NCI-H748 treated with DMSO at 0.1 percent for 48 hours (cell line): ENCODE data around the gene SPAG5.

Experiments
- DNase-seq: peaks from one replicate; lab custom pipeline; 2025; lab: John Stamatoyannopoulos, UW

The SPAG5 gene

DNA sequence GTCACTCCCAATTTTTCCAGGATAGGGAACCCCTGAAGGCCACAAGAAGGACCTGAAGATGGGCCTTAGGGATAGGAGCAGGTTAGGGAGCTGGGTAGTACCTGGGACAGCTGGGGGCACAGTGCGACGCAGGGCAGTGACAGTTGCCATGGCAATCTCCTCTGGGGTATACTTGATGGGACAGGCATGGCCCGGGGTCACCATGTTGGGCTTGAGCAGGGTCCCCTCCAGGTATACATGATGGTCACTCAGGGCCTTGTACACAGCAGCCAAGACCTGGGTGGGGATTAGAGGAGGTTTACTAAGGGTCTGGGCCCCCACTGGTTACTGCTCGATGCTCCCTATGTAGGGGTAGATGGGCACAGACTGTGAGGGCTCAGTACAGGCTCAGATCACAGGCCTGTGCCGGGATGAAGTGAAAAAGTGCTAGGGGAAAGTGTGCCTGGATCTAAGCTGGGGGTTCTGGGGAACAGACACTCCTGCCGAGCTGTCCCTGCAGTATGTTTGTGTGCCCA lies 24.8 kb downstream of the SPAG5 start:
- no peak for DNase-seq

DNA sequence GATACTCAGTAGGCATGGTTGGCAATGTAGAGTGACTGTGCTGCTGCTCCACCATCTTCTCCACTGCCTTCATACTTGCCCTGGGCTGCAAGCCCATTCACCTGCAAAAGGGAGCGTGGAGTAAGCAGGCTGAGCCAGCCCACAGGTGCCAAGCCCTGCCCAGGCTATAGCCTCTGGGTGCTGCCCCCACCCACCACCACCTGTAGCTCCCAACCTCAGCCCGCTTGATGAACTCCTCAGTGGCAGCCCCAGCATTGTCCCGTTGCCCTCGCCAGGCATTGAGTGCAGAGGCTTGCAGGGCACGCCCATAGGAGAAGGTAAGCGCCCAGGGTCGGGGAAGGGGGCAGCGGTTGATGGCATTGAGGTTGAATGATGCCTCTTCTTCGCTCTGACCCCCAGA lies 25.3 kb downstream of the SPAG5 start:
- DNase-seq: no peak

DNA sequence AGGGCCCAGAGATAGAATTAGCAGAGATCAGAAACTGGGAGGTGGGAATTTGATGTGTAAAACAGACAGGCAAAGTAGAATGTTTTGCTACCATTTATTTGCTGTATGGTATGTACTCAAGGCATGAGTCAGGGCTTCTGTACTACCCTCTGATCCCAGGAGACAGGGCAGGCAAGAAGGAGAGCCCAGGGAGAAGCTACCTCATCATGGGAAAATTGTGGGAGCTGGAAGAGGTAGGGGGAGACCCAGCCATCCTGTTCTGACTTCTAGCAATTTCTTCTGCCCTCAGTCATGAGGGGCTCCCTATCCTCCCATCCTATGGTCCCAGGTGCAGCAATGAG lies 25.8 kb downstream of the SPAG5 start:
- DNase-seq: no peak

DNA sequence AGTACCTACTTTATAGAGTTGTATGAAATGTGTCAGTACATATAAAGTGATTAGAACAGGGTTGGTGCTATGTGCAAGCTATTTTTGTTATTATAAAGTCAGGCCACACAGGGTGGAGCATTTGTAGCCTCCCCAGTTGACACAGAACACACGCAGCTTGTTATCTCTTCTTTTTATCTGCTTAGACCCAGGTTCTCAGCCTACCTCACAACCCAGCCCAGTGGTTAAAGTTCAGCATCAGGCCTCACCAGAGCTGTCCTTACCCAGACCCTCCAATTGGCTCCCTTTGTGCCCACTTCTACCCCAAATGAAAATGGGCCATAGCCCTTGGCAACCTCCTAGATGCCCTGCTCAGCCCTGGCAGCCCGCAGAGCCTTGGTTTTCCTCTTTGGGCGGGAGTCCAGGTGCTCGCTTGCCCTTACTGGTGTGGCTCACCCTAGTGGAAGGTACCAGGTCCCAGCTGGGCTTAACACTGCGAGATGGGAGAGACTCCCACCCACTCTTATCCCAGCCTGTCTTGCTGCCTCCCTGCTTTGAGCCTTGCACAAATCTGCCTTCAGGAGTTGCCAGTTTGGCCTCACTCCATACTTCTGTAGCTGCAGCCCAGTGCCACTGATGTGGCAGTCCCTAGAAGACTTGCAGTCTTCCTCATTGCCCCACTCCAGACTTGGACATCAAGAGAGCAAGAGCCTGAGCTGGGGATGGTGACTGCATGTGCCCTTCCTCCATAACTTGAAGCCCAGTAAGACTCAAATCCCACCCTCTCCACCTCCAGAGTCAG lies 26.4 kb downstream of the SPAG5 start:
- no peak for DNase-seq

DNA sequence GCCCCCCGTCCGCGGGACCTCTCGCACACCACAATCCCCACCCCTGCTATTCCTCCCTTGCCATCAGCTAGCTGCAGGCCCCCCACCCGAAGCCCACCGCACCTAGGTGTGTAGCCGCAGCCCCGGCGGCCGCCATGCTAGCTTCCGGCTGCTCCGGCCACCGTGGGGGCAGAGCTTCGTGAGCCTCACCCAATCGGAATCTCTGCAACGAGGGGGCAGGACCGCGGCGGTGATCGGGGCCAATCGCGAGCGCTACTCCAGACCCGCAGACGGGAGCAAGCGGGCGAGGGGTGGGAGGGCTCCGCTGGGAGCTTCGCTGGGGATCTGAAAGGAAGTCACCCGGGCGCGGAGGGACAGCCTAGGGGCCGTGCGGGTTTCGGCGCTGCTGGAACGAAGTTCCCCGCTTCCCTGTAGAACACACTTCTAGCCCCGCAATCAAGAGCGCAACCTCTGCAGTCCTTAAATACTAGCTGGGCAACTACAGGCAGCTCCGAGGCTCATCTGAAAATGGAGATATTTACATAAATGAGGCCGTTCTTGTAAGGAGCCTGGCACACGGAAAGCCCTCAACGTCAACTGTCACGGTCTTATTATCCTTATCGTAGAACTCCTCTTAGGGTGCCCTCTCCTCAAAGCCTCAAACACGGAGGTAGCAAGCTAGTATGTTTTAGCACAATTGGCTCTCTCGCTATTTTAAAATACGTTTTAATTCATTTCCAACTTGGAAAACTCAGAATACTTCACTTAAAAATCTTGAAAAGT lies 27.3 kb downstream of the SPAG5 start, which contains the start of gene PIGS:
PIGS (minus strand) TSS at position 164 of the 762 bp plus-strand sequence; CDS start at position 136, 28 bp downstream.
- peak; percentile 96 for DNase-seq

DNA sequence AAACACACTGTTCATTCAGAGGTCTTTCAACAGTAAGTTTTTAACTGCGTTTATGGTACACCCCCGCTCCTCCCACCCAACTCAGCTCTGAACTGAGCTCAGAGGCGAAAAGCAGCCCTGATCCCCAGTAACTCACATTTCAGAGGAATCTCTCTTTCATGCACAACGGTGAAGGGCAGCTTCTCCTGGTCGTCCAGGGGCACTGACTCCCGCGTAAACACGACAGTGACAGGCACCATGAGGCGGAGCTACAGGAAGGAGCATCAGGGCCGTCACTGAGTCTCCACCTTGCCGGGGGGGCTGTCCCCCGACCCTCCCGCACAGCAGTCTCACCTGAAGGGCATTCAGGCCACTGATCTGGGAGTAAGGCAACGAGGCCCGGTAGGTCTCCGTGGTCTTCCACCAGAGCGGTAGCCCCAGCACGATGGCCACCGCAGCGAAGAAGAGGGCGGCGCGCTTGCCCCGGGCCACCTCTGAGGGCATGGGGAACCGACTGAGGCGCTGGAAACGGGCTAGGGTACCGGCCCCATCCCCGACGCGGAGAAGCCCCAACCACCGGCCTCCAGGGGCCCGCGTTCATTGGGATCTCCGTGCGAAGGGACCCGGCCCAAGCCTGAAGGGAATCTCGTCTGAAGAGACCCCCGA lies 28.0 kb downstream of the SPAG5 start:
- DNase-seq: peak; percentile 54

DNA sequence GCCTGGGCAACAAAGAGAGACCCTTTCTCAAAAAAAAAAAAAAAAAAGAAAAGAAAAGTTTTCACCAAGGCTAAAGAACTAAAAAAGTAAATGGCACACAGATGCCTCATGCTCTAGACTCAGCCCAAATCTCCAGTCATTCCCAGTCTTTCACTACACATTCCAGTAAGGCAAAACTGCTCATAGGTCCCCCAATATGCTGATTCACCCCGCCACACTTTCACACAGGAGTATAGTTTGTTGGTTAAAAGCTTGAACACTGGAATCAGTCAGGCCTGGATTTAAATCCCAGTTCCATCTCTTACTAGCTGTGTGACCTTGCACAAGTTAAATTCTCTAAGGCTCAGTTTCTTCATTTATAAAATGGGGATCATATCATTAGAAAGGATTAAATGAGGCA lies 29.4 kb downstream of the SPAG5 start:
- no peak for DNase-seq

DNA sequence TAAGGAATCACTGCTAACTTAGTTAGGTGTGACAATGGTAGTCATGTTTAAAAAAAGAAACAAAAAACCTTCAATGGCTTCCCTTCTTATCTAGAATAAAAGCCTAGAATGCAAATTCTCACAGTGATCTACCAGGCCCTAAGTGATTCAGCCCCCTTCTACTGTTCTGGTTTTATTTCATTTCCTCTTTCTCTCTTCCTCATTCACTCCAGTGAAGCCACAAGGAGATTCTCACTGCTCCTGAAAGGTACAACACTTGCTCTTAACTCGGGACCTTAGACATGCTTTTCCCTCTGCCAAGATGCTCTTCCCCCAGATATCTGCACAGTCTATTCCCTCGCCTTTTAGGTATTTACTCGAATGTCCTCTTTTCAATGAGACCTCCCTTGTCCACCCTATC lies 31.2 kb downstream of the SPAG5 start:
- DNase-seq: no peak

- DNase-seq: no peak
Measured at GRCh38 chr17:28563475-28563874, 35.4 kb downstream of the SPAG5 start.

DNA sequence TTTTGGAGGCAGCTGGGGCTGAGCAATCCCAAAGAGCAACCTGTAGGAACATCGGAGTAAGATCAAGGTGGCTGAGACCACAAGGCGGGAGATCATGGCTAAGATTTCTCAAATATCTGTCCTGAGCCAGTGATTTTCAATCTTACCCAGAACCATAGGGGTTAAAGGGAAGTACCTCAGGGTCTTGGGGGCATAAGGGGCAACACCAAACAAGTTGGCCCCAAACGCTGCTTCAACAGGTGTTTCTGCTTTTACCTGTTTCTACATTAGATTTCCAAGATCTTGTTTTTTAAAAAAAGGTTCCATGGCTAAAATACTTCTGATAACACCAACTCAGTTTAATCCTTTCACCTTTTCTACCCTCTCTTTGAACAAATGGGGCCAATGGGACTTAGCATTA lies 43.8 kb downstream of the SPAG5 start:
- no peak for DNase-seq

DNA sequence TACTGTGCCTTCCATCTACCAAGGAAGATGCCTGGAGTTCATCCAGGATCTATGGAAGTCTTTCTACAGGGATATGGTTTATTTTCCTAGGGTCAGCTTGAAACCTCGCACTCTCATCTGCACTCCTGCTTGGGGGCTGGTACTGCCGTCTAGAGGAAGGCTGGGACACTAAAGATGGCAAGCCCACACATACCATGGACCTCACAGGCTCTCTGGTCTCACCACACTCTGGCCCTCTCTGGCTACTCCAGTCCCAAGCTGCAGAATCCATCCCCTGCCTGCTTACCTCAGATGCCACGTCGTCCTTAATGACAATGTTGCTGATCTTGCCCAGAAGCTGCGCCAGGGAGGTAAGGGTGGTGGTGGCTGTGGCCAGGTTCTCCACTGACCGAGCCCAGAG lies 44.3 kb downstream of the SPAG5 start:
- no peak for DNase-seq

DNA sequence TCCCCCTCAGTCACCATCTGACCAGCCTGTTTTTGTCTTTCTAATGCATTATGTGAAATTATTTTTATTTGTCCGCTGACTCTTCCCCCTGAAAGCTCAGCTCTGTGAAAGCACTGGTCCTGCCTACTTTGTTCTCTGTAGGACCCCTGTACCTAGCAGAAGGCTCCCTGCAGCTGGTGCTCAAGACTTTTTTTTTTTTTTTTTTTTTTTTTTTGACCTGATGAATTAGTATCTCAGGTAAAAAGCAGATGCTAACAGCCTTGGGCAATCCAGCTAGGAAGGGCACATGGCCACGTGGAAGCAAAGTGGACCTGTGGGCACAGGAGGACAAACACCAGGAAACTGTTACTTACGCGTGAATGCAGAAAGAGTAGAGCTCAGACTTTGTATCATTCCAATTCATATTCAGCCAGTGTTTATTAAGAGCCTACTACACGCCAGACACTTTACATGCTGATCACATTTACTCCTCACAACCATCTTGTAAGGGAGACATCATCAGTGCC lies 45.8 kb downstream of the SPAG5 start:
- no peak for DNase-seq

DNA sequence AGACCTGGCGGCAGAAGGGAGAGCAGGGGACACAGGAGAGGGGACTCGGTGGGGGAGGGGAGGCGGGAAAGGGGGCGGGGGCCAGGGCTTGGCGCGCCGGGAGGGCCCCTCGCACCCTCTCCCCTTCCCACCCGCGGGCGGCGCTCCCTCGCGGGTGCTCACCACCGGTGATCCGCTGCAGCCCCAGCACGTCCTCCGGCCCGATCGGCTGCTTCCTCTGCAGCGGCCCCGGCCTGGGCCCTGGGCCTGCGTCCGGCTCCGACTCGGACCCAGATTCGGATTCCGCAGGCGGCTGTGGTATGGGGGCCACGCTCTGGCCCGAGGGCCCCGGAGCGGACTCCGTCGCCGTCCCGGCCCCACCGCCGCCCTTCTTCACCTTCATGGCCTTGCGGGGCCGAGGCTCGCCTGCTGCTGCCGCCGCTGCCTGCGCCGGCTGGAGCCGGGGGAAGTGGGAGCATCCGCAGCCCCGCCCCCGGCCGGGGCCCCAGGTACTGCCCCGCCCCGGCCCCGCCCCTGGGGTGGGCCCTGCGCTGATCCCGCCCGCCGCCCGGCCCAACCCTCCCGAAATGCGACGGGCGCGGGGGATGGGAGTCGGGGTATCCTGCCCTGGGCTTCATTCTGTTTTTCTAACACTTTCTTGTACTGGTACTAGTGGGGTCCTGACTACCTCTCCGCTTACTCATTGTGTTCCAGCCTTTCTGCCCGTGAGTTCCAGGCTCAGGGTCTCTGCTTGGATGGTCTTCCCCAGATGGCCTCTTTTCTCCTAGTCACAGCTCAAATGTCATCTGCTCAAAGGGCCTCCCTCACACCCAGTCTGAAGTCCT lies 46.4 kb downstream of the SPAG5 start, which contains the start of gene UNC119:
UNC119 (minus strand) TSS at position 449 of the 824 bp plus-strand sequence; CDS start at position 382, 67 bp downstream.
- peak; percentile 44 for DNase-seq

DNA sequence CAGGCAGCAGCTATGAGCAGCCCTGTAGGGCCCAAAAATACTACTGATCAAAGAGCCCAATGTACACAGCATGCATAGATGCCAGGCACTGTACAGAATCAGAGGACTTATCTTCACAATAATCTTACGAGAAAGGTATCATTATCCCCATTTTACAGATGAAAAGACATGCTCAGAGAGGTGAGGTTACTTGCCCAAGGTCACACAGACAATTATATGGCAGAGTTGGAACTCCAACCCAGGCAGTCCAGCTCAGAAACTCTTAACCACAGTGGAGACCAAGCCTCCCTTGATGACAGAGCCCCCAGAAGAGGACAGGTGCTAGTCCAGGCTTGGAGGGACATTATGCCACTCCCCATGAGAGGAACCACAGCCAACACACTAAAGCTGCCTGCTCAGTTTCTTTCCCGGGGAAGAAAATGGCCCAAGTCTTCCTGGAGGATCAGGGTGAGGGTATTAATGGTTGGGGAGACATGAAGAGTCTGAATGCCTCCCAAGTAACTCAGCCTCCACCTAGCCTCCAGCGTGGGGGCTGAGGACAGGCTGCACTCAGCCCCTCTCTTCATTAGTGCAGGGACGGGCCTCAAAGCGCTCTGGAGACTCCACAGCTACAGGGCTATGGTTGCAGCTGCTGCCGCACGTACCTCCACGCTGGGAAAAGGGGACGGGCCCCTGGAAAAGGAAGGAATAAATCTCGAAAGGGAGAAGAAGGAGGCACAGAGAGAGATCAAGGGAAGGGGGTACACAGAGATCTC lies 47.2 kb downstream of the SPAG5 start:
- no peak for DNase-seq

DNA sequence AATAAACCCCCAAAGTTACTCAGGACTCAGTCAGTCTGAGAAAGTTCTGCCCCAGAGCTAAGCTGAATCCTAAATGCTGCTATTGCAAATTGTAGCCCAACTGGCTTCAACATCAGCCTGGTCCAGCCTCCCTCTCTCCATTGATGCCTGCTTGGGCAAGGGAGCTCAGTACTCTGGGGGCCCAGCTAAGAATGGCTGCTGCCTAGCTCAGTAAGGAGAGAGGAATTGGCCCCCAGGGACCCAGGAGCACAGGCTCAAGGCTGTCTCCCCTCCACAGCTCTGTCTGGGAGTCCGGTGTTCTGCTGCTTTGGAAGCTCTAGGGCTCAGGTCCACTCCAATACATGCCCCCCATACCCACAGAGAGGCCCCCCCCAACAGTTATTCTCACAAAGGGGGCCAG lies 48.0 kb downstream of the SPAG5 start:
- DNase-seq: no peak

DNA sequence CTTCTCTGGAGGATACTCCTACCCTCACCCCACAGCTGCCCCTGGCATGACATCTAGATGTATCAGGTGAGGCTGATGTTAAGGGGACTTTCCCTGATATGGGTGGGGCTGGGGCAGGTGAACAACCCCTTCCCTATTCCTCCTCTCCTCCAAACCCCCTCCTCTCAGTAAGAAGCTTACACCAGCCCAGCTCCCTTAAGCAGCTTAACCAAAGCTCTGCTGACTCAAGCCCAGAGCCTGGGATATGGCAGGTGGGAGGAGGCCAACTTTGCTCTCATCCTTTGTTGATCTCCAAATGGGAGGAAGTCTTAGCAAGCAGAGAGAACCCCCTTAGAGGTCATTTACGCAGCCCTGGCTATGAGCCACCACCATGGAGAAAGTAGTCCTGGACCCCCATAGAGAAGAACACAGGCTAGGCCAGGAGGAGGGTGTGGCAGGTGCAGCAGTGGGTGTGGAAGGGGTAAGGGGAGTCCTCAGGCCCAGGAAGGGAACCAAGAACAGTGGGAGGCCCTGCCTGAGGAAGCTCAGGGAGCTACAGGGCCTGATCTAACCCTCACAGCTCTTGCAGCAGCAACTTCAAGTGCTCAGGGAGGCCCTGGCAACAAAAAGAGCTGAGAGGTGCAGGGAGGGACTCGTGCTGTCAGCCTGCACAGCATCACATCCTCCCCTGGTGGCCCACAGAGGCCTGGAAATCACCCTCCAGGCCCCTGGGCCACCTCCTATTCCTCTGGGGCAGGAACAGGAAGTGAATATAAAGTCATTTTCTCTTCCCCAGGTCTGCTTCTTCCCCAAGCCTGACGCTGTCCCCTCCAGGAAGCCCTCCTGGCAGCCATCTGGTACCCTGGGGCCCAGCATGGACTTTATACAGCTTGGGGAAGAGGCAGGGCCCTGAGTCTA lies 49.3 kb downstream of the SPAG5 start:
- DNase-seq: no peak

DNA sequence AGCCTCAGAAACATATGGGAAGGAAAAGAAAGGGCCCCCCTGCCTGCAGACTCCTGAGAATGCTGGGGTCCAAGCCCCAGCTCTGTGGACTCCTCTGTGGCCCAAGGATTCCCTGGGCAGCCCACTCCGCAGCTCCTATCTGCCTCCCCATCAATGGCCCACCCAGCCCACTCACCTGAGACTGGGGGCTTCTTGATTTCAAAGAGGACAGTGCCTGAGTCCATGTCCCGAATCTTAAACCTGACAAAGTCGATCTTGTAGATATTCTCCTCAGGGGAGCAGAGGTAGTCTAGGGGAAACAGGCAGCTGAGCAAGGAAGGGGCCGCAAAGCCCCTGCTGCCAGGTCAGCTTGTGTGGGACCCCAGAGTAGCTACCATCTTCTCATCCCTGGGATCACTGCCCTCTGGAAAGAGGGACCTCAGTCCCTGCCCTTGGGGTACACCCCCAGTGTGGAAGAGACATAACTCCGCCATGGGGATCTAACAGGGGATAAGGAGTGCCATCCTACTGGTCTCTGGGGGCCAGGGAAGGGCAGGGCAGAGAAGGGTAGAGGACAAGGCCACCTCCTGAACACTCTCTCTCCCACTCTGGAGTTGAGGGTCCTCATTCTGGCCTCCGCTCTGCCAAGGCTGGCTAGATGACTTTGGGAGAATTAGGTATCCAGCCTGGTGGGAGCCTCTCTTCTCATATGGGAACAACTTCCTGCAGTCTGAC lies 50.3 kb downstream of the SPAG5 start:
- no peak for DNase-seq

GRCh38 chr17:28547623-28548416 lies 51.0 kb downstream of the SPAG5 start:
- peak; percentile 34 for DNase-seq
